Transverse colon (tissue), 4 donors: ENCODE results near the gene PIWIL4. TPM values are rescaled to one million over a fixed set of nuclear protein-coding genes. Genes with fewer than 3 reads are reported as not detected.
"Not testable (repeated sequence)": the region's sequence is repeated elsewhere in the genome, so short reads cannot be mapped to it uniquely, and the experiment has no call there.

Experiments used
- DNase-seq: peaks from one replicate; pipeline ENCODE4 v3.0.0-alpha.2; 2019
- H3K27ac ChIP-seq, 4 donors: fragments of 200-600 bp; sonication (generic); 2 replicates each; pipeline ENCODE4 v1.5.1; 2016 to 2018; ENCODE audit warnings: inconsistent platforms in 4 of 4
- H3K27me3 ChIP-seq: fragments of 200-600 bp; sonication (generic); 2 replicates; pipeline ENCODE4 v1.5.1; 2017; ENCODE audit warnings: inconsistent platforms
- H3K36me3 ChIP-seq, 4 donors: fragments of 200-600 bp; sonication (generic); 2 replicates each; pipeline ENCODE4 v1.5.1; 2017 to 2019; ENCODE audit warnings: inconsistent platforms in 4 of 4
- H3K4me1 ChIP-seq, 4 donors: fragments of 200-600 bp; sonication (generic); 2 replicates each; pipeline ENCODE4 v1.5.1; 2017 to 2020; ENCODE audit warnings: inconsistent platforms in 4 of 4
- H3K4me3 ChIP-seq, 4 donors: fragments of 200-600 bp; sonication (generic); 1 replicate in 1 of 4; 2 replicates in 3 of 4; pipeline versions ENCODE4 v1.5.1 to v1.6.1; 2017 to 2019; ENCODE audit warnings: inconsistent platforms in 4 of 4
- H3K9me3 ChIP-seq, 2 donors: fragments of 200-600 bp; sonication (generic); 2 replicates each; pipeline ENCODE4 v1.5.1; 2017 to 2019; ENCODE audit warnings: inconsistent platforms in 2 of 2
- EP300 ChIP-seq: sonication (generic); formaldehyde crosslinking; IDR thresholded peaks from one replicate; pipeline ENCODE4 v1.6.1; 2017; ENCODE audit warnings: antibody characterized with exemption, low read depth
- POLR2A ChIP-seq: fragments of 450-650 bp; IDR thresholded peaks from one replicate; pipeline ENCODE4 v1.6.1; 2016; ENCODE audit warnings: antibody characterized with exemption, mild to moderate bottlenecking, moderate library complexity
- POLR2AphosphoS5 ChIP-seq, 3 donors: sonication (generic); formaldehyde crosslinking; IDR thresholded peaks; one replicate each; pipeline ENCODE4 v1.6.1; 2016; ENCODE audit warnings: antibody characterized with exemption in 3 of 3
- WGBS, 2 donors: methylation state at CpG; one replicate each; pipeline ENCODE4 v1.1.5; 2018; ENCODE audit warnings: low coverage in 1 of 2; 5-methylcytosine and 5-hydroxymethylcytosine counted together
- in situ Hi-C, 4 donors: fragments of 200-750 bp; cut with MboI; loops; one replicate each; pipeline versions ENCODE4 v1.15.0 to v1.15.1; 2017; ENCODE audit warnings: low sequenced_read_pairs in 3 of 4, low pct_ligation_motif_present in 1 of 4, low pct_unique_long_range_greater_than_20kb in 1 of 4
- intact Hi-C: fragments of 100-400 bp; cut with DNase I; formaldehyde crosslinking; loops from one replicate; pipeline ENCODE4 v1.15.1; 2023; ENCODE audit warnings: low total_unique reads
- total RNA-seq, 4 donors: library from RNA; depleted of rRNA; stranded (reverse); fragments of >200 nt; gene quantifications; one replicate each; pipeline ENCODE4 v1.1.0, GENCODE V29; 2016
- TF ChIP-seq, protein P1 (sequence below), 5 experiments: fragments of 200-600 bp in 3 of 5; fragments of 450-650 bp in 2 of 5; sonication (generic) in 3 of 5; IDR thresholded peaks; 1 replicate in 2 of 5; 2 replicates in 3 of 5; pipeline ENCODE4 v1.5.1; 2016 to 2017; ENCODE audit warnings: antibody characterized with exemption in 5 of 5, inconsistent platforms in 3 of 5, mild to moderate bottlenecking in 2 of 5, moderate library complexity in 1 of 5

PIWIL4 gene
- total RNA-seq, 4 donors from 2014 or later, result 6.7 to 17.9 (median 8.9) TPM

DNA sequence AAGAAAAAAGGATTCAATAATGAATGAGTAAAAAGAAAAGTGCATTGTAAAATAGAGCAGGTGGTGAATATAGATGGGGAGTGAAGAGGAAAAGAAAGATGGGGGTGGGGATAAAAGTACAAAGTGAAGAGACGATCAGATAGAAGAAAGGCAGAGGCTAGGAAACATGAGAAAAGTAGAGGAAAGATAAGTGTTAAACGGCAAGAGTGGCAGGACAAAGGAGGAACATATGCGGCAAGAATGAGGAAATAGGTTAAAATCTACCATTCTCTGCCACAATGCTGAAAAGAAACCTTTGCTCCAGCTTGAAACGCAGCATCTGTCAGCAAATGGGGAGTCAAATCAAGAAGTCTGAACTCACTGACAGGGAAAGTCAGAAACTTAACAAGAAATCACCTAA lies 16.7 kb upstream of the PIWIL4 start:
- Histone ChIP-seq H3K27ac (no peak overlapping the region), H3K9me3 (no peaks in the 10 kb centered on the region), H3K27me3 (no peaks in the 10 kb centered on the region), H3K4me1 (peaks cover 8 to 55% (median 36%) of the 10 kb centered on the region in 4 donors), H3K36me3 (no peaks in the 10 kb centered on the region), H3K4me3 (no peak overlapping the region)
- DNase-seq, result no peak
- TF ChIP-seq EP300 (no peak), POLR2A (no peak), POLR2AphosphoS5 (IDR thresholded peaks at IDR 0.05) (no peak)
- TF ChIP-seq, protein P1, sequence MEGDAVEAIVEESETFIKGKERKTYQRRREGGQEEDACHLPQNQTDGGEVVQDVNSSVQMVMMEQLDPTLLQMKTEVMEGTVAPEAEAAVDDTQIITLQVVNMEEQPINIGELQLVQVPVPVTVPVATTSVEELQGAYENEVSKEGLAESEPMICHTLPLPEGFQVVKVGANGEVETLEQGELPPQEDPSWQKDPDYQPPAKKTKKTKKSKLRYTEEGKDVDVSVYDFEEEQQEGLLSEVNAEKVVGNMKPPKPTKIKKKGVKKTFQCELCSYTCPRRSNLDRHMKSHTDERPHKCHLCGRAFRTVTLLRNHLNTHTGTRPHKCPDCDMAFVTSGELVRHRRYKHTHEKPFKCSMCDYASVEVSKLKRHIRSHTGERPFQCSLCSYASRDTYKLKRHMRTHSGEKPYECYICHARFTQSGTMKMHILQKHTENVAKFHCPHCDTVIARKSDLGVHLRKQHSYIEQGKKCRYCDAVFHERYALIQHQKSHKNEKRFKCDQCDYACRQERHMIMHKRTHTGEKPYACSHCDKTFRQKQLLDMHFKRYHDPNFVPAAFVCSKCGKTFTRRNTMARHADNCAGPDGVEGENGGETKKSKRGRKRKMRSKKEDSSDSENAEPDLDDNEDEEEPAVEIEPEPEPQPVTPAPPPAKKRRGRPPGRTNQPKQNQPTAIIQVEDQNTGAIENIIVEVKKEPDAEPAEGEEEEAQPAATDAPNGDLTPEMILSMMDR (IDR thresholded peaks at IDR 0.05), result no peak
- intact Hi-C loops, result no loop called here
- in situ Hi-C loops, result no loop called here
- WGBS, 2 donors, result 30 to 40% methylated on average over 4 of the region's 4 CpGs

DNA sequence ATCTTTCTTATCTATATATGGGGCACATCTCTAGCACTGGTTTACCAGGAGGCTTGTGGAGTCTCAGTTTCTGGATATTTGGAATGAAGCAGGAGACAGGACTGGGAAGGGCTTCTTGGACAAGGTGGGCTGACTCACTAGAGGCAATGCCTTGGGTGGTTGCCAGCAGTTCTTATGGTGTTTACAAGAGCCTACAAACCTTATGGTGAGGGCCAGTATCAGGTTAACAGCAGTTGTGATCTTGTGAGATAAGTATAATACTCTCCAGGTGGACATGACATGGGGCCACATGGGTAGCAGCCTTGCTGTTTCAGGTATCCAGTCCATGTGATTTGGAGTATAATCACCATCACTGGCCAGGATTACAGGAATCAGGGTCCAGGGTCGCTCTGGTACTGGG lies 13.2 kb upstream of the PIWIL4 start:
- Histone ChIP-seq H3K36me3 (no peaks in the 10 kb centered on the region), H3K27ac (no peak overlapping the region), H3K4me1 (peaks cover 8 to 21% (median 15%) of the 10 kb centered on the region in 4 donors), H3K27me3 (no peaks in the 10 kb centered on the region), H3K4me3 (no peak overlapping the region), H3K9me3 (no peaks in the 10 kb centered on the region)
- in situ Hi-C loops, result no loop called here
- intact Hi-C loops, result no loop called here
- 40 to 42% methylated on average over 1 of the region's 1 CpG for WGBS, 2 donors
- DNase-seq, result no peak
- no peak for TF ChIP-seq EP300

DNA sequence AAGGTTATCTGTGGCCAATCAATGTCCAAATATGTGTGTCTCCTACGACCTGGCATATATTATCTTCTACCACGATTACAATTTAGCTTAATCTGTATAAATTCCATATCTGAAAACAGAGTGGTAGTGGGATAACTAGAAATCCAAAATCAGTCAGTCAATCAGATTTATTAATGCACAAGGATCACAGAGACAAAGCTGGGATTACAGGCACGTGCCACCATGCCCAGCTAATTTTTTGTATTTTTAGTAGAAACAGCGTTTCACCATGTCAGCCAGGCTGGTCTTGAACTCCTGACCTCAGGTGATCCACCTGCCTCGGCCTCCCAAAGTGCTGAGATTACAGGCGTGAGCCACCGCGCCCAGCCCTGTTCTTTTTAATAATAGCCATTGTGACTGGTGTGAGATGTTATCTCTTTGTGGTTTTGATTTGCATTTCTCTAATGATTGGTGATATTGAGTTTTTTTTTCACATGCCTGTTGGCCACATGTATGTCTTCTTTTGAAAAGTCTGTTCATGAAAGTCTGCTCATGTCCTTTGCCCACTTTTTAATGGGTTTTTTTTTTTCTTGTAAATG lies 11.3 kb upstream of the PIWIL4 start:
- in situ Hi-C loops, DNase-seq, H3K36me3 ChIP-seq, H3K9me3 ChIP-seq, intact Hi-C loops, H3K27me3 ChIP-seq, H3K4me3 ChIP-seq, H3K4me1 ChIP-seq, H3K27ac ChIP-seq: not testable (repeated sequence)
- 82 to 87% methylated on average over 8 of the region's 8 CpGs for WGBS, 2 donors

DNA sequence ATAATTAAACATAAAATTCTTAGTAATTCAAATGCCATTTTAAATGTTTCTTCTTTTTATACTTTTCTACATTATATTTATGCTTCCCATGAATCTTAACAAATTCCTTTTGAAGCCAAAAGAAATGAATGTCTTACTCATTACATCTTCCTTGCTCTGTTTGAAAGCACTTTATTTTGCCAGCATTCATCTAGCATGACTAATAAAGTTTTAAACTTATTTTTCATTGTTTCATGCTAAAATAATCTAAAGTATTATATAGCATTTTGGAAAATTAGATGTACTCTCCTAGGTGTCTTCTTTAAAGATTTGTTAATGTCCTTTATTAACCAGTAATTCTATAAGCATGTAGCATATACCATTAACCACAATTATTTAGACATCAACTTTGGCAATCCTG lies 9.7 kb upstream of the PIWIL4 start:
- H3K9me3 ChIP-seq, result no peaks in the 10 kb centered on the region
- H3K4me3 ChIP-seq, result no peak overlapping the region
- no peaks in the 10 kb centered on the region for H3K27me3 ChIP-seq
- DNase-seq, result no peak
- intact Hi-C loops (no loop called here), in situ Hi-C loops (no loop called here)
- H3K4me1 ChIP-seq, result no peaks in the 10 kb centered on the region
- no peak overlapping the region for H3K27ac ChIP-seq
- H3K36me3 ChIP-seq, result no peaks in the 10 kb centered on the region
- TF ChIP-seq POLR2A, result no peak
- TF ChIP-seq POLR2AphosphoS5 (IDR thresholded peaks at IDR 0.05), result no peak
- TF ChIP-seq, protein P1 (IDR thresholded peaks at IDR 0.05), result no peak
- TF ChIP-seq EP300, result no peak

DNA sequence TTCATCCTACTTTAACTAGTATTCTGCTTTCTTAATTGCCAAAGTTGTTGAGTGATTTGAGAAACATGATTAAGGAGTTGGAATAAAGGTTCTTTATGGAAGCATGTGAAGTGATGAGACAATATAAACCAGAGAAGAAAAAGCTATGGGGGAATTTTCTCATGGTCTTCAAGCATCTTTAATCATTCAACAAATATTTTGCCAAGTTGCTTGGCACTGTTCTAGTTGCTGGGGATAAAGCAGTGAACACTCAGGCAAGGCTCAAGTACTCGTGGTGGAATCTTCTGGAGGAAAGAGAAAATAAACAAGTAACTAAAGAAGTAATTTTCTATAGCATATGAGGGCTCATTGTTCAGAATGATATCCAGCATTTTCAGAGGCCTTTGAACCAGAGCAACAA lies 9.2 kb upstream of the PIWIL4 start:
- whole genome bisulfite sequencing, 2 donors, result 29 to 57% methylated on average over 1 of the region's 1 CpG
- no peaks in the 10 kb centered on the region for H3K27me3 ChIP-seq
- no peak overlapping the region for H3K4me3 ChIP-seq
- in situ Hi-C loops, result no loop called here
- TF ChIP-seq EP300 (no peak), POLR2A (no peak), POLR2AphosphoS5 (IDR thresholded peaks at IDR 0.05) (no peak)
- TF ChIP-seq, protein P1 (IDR thresholded peaks at IDR 0.05), result no peak
- no peak overlapping the region for H3K27ac ChIP-seq
- H3K4me1 ChIP-seq, result no peaks in the 10 kb centered on the region
- H3K9me3 ChIP-seq, result no peaks in the 10 kb centered on the region
- no peak for DNase-seq
- intact Hi-C loops, result no loop called here
- no peaks in the 10 kb centered on the region for H3K36me3 ChIP-seq
